HL-60 (cell line): Measurements from ENCODE around the gene XPO5.

Experiments used
- DNase-seq, 2 experiments: peaks; one replicate each; pipeline ENCODE4 v3.0.0-alpha.2; 2010 to 2020; ENCODE audit warnings: low read depth in 1 of 2, low spot score in 1 of 2
- H3K27ac ChIP-seq: fragments of 250-450 bp; sonication (Bioruptor Pico); replicated peaks from 2 replicates; pipeline ENCODE4 v1.5.1; 2020; ENCODE audit warnings: mild to moderate bottlenecking, moderate library complexity
- H3K27me3 ChIP-seq: fragments of 250-450 bp; sonication (Bioruptor Pico); 2 replicates; pipeline ENCODE4 v1.5.1; 2021; ENCODE audit warnings: mild to moderate bottlenecking, moderate library complexity; ENCODE audit not compliant: insufficient read depth, poor library complexity, severe bottlenecking
- H3K4me3 ChIP-seq: replicated peaks from 2 replicates; pipeline ENCODE4 v1.5.1; 2011; ENCODE audit warnings: mild to moderate bottlenecking, control low read depth, low read length; ENCODE audit not compliant: insufficient read depth
- CTCF ChIP-seq: IDR thresholded peaks from one replicate; pipeline ENCODE4 v1.5.1; 2011; ENCODE audit warnings: low read length, control low read depth, inconsistent platforms; ENCODE audit not compliant: insufficient read depth
- GABPA ChIP-seq: IDR thresholded peaks from 2 replicates; pipeline ENCODE4 v1.6.1; 2012; ENCODE audit warnings: low read depth
- POLR2AphosphoS5 ChIP-seq: IDR thresholded peaks from 2 replicates; pipeline ENCODE4 v1.6.1; 2012; ENCODE audit warnings: low read depth
- REST ChIP-seq: IDR thresholded peaks from 2 replicates; pipeline ENCODE4 v1.6.1; 2012; ENCODE audit warnings: low read depth; ENCODE audit not compliant: insufficient replicate concordance
- SPI1 ChIP-seq: IDR thresholded peaks from 2 replicates; pipeline ENCODE4 v1.6.1; 2012; ENCODE audit warnings: low read depth, mild to moderate bottlenecking, borderline replicate concordance

XPO5 gene

GRCh38 chr6:43497689-43498088, 78.1 kb downstream of the XPO5 start:
- no peak overlapping the region for H3K27ac ChIP-seq
- H3K27me3 ChIP-seq = no peaks in the 10 kb centered on the region
- no peak for DNase-seq
- H3K4me3 ChIP-seq = no peak overlapping the region
- TF ChIP-seq POLR2AphosphoS5 = no peak
- TF ChIP-seq CTCF = no peak
- TF ChIP-seq REST = no peak
- TF ChIP-seq GABPA = no peak

- no peak for DNase-seq
- no peak overlapping the region for H3K4me3 ChIP-seq
- H3K27me3 ChIP-seq = no peaks in the 10 kb centered on the region
- TF ChIP-seq SPI1 = no peak
- TF ChIP-seq POLR2AphosphoS5 = no peak
- TF ChIP-seq GABPA = no peak
- TF ChIP-seq REST = no peak
- no peak for TF ChIP-seq CTCF
- H3K27ac ChIP-seq = no peak overlapping the region
These were observed 78.8 kb downstream of the XPO5 start for GRCh38 chr6:43497129-43497396.

- no peak overlapping the region for H3K4me3 ChIP-seq
- H3K27ac ChIP-seq = no peak overlapping the region
- TF ChIP-seq CTCF (no peak), POLR2AphosphoS5 (no peak), REST (no peak), GABPA (no peak), SPI1 (no peak)
- no peak for DNase-seq
- no peaks in the 10 kb centered on the region for H3K27me3 ChIP-seq
These were observed 79.3 kb downstream of the XPO5 start for GRCh38 chr6:43496370-43497128.
